ENCODE results near the gene SPATA17.
A peak's percentile ranks its signal among the peaks of the same experiment; 100 is the strongest.
"Not testable (repeated sequence)": the region's sequence is repeated elsewhere in the genome, so short reads cannot be mapped to it uniquely, and the experiment has no call there.

Gene SPATA17

GRCh38 chr1:217630711-217631591, at the start of gene SPATA17, which contains the start of gene GPATCH2:
SPATA17 (plus strand) TSS chr1:217631344; CDS start chr1:217631379, 35 bp downstream.
GPATCH2 (minus strand) TSS chr1:217631090; CDS start chr1:217630971, 119 bp downstream.
- DNase-seq = peak; percentile 79

- not testable (repeated sequence) for DNase-seq
Measured at GRCh38 chr1:217584286-217584811, 46.8 kb upstream of the SPATA17 start.

- no peak for DNase-seq
Measured at GRCh38 chr1:217585577-217585976, 45.6 kb upstream of the SPATA17 start.

- no peak for DNase-seq
Measured at GRCh38 chr1:217586586-217586985, 44.6 kb upstream of the SPATA17 start.

GRCh38 chr1:217590598-217590997, 40.5 kb upstream of the SPATA17 start:
- no peak for DNase-seq

GRCh38 chr1:217599154-217599553, 32.0 kb upstream of the SPATA17 start:
- no peak for DNase-seq

- DNase-seq = no peak
Measured at GRCh38 chr1:217602380-217602779, 28.8 kb upstream of the SPATA17 start.

GRCh38 chr1:217605390-217605789, 25.8 kb upstream of the SPATA17 start:
- no peak for DNase-seq

- no peak for DNase-seq
Measured at GRCh38 chr1:217614200-217614712, 16.9 kb upstream of the SPATA17 start.

- no peak for DNase-seq
Measured at GRCh38 chr1:217617126-217617525, 14.0 kb upstream of the SPATA17 start.

- DNase-seq = no peak
Measured at GRCh38 chr1:217620814-217621213, 10.3 kb upstream of the SPATA17 start.

- no peak for DNase-seq
Measured at GRCh38 chr1:217622042-217622441, 9.1 kb upstream of the SPATA17 start.

- no peak for DNase-seq
Measured at GRCh38 chr1:217626321-217626720, 4.8 kb upstream of the SPATA17 start.

GRCh38 chr1:217627431-217627830, 3.7 kb upstream of the SPATA17 start:
- DNase-seq = no peak

- no peak for DNase-seq
Measured at GRCh38 chr1:217642455-217642854, 11.3 kb downstream of the SPATA17 start.

- DNase-seq = no peak
Measured at GRCh38 chr1:217647791-217648190, 16.6 kb downstream of the SPATA17 start.

GRCh38 chr1:217650674-217651073, 19.5 kb downstream of the SPATA17 start:
- DNase-seq = no peak

GRCh38 chr1:217660353-217661062, 29.4 kb downstream of the SPATA17 start:
- no peak for DNase-seq

- DNase-seq = no peak
Measured at GRCh38 chr1:217661407-217661806, 30.3 kb downstream of the SPATA17 start.

GRCh38 chr1:217668351-217668940, 37.3 kb downstream of the SPATA17 start:
- DNase-seq = no peak

GRCh38 chr1:217673387-217673786, 42.2 kb downstream of the SPATA17 start:
- DNase-seq = no peak

- DNase-seq = no peak
Measured at GRCh38 chr1:217674028-217674729, 43.0 kb downstream of the SPATA17 start.
